CD4-positive, alpha-beta T cell (primary cell): Measurements from ENCODE around the gene MYBPH. TPM values are rescaled to one million over a fixed set of nuclear protein-coding genes. Genes with fewer than 3 reads are reported as not detected.
A peak's percentile ranks its signal among the peaks of the same experiment; 100 is the strongest.

Source experiments
- ATAC-seq: fragments of 200-7000 bp; cut with Tn5 transposase; one replicate; pipeline ENCODE4 v1.10.0; 2022; ENCODE audit warnings: mild to moderate bottlenecking; ENCODE audit not compliant: poor library complexity
- CTCF ChIA-PET: fragments of 350-600 bp; sonication (Branson Sonifier 250); formaldehyde crosslinking; loops from one replicate; lab custom pipeline; 2021; ENCODE audit warnings: antibody characterized with exemption, inconsistent platforms; lab: Charles Lee
- POLR2A ChIA-PET: fragments of 350-600 bp; sonication (Branson Sonifier 250); formaldehyde crosslinking; loops from one replicate; lab custom pipeline; 2021; ENCODE audit warnings: antibody characterized with exemption, inconsistent platforms; lab: Charles Lee
- DNase-seq, 14 experiments: peaks; one replicate each; pipeline ENCODE4 v3.0.0-alpha.2; 2013 to 2020; ENCODE audit warnings: mixed read lengths in 2 of 14
- H3K27ac ChIP-seq, 2 donors: one replicate each; pipeline versions ENCODE4 v1.5.1 to v1.7.0; 2013; ENCODE audit warnings: low read length in 2 of 2, low read depth in 1 of 2, mild to moderate bottlenecking in 1 of 2
- H3K27me3 ChIP-seq, 2 experiments: 1 replicate in 1 of 2; 2 replicates in 1 of 2; pipeline versions ENCODE4 v1.6.1 to v1.7.0; 2013; ENCODE audit warnings: low read length in 2 of 2, control low read depth in 1 of 2, mild to moderate bottlenecking in 1 of 2, moderate library complexity in 1 of 2; ENCODE audit not compliant: insufficient read depth in 2 of 2, control insufficient read depth in 1 of 2
- H3K36me3 ChIP-seq: one replicate; pipeline ENCODE4 v1.6.1; 2013; ENCODE audit warnings: low read length, control low read depth; ENCODE audit not compliant: insufficient read depth
- H3K4me1 ChIP-seq: one replicate; pipeline ENCODE4 v1.6.1; 2013; ENCODE audit warnings: low read length, control low read depth; ENCODE audit not compliant: insufficient read depth
- H3K4me3 ChIP-seq: one replicate; pipeline ENCODE4 v1.5.1; 2013; ENCODE audit warnings: mild to moderate bottlenecking, low read length, moderate library complexity
- H3K9me3 ChIP-seq, 2 experiments: 1 replicate in 1 of 2; 2 replicates in 1 of 2; pipeline versions ENCODE4 v1.6.1 to v1.7.0; 2013; ENCODE audit warnings: low read length in 2 of 2, mild to moderate bottlenecking in 2 of 2, control low read depth in 1 of 2, moderate library complexity in 1 of 2; ENCODE audit not compliant: control insufficient read depth in 1 of 2, insufficient read depth in 1 of 2
- H3K27ac Mint-ChIP-seq: one replicate; pipeline ENCODE4 v1.8.0; 2020; ENCODE audit warnings: mixed read lengths
- H3K27me3 Mint-ChIP-seq: one replicate; pipeline ENCODE4 v1.8.0; 2021; ENCODE audit warnings: mixed read lengths
- H3K36me3 Mint-ChIP-seq: one replicate; pipeline ENCODE4 v1.8.0; 2021; ENCODE audit warnings: low read depth, mixed read lengths
- H3K4me1 Mint-ChIP-seq: one replicate; pipeline ENCODE4 v1.8.0; 2021; ENCODE audit warnings: low read depth, mixed read lengths
- H3K4me3 Mint-ChIP-seq: one replicate; pipeline ENCODE4 v1.8.0; 2020; ENCODE audit warnings: mild to moderate bottlenecking, mixed read lengths
- H3K9me3 Mint-ChIP-seq: one replicate; pipeline ENCODE4 v1.8.0; 2020; ENCODE audit warnings: mixed read lengths
- intact Hi-C, 2 experiments: fragments of 100-400 bp; cut with DNase I in 1 of 2; cut with micrococcal nuclease in 1 of 2; formaldehyde crosslinking; loops; one replicate each; pipeline versions ENCODE4 v1.15.1 to v1.9.0; 2023 to 2025; cut with DNase I, micrococcal nuclease
- total RNA-seq, 174 experiments: library from RNA in 2 of 174; stranded (reverse) in 2 of 174; gene quantifications; one replicate each; pipeline ENCODE4 v1.2.3 and lab custom pipeline; 2021 to 2026
- TF ChIP-seq, protein P1 (sequence below): fragments of 200-600 bp; IDR thresholded peaks from one replicate; pipeline ENCODE4 v1.8.0; 2022; ENCODE audit warnings: antibody characterized with exemption, mild to moderate bottlenecking

Gene MYBPH
- total RNA-seq, 2 experiments from 2014 or later: not detected

DNA sequence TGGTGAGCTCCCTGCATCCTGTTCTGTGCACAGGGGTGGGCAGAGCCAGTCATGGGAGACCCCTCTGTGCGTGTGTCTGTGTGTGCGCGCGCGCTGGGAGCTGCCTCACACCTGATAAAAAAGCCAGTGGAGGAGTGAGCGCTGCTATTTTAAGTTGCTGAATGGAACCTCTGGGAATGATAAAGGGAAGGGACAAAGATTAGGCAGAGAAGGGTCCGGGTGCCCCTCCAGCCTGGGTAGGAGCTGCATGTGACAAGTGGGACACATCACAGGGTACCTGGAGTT, 47.3 kb downstream of the MYBPH start:
- Histone ChIP-seq H3K9me3 (peaks cover 0 to 8% of the 10 kb centered on the region in 2 experiments), H3K27me3 (peaks cover 43 to 52% of the 10 kb centered on the region in 2 experiments), H3K4me1 (peaks cover 14% of the 10 kb centered on the region), H3K36me3 (no peaks in the 10 kb centered on the region), H3K27ac (no peak overlapping the region), H3K4me3 (no peak overlapping the region)
- ChIA-PET CTCF (no interaction called here), POLR2A (no interaction called here)
- no peaks in the 10 kb centered on the region for H3K36me3 Mint-ChIP-seq
- no peaks in the 10 kb centered on the region for H3K9me3 Mint-ChIP-seq
- TF ChIP-seq, protein P1, sequence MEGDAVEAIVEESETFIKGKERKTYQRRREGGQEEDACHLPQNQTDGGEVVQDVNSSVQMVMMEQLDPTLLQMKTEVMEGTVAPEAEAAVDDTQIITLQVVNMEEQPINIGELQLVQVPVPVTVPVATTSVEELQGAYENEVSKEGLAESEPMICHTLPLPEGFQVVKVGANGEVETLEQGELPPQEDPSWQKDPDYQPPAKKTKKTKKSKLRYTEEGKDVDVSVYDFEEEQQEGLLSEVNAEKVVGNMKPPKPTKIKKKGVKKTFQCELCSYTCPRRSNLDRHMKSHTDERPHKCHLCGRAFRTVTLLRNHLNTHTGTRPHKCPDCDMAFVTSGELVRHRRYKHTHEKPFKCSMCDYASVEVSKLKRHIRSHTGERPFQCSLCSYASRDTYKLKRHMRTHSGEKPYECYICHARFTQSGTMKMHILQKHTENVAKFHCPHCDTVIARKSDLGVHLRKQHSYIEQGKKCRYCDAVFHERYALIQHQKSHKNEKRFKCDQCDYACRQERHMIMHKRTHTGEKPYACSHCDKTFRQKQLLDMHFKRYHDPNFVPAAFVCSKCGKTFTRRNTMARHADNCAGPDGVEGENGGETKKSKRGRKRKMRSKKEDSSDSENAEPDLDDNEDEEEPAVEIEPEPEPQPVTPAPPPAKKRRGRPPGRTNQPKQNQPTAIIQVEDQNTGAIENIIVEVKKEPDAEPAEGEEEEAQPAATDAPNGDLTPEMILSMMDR: no peak
- H3K27me3 Mint-ChIP-seq: peaks cover 72% of the 10 kb centered on the region
- no peak overlapping the region for H3K27ac Mint-ChIP-seq
- no peak overlapping the region for H3K4me3 Mint-ChIP-seq
- peaks cover 7% of the 10 kb centered on the region for H3K4me1 Mint-ChIP-seq
- DNase-seq (peak in 1 of 14 experiments; percentile 19), ATAC-seq (no peak)
- intact Hi-C loops: no loop called here

DNA sequence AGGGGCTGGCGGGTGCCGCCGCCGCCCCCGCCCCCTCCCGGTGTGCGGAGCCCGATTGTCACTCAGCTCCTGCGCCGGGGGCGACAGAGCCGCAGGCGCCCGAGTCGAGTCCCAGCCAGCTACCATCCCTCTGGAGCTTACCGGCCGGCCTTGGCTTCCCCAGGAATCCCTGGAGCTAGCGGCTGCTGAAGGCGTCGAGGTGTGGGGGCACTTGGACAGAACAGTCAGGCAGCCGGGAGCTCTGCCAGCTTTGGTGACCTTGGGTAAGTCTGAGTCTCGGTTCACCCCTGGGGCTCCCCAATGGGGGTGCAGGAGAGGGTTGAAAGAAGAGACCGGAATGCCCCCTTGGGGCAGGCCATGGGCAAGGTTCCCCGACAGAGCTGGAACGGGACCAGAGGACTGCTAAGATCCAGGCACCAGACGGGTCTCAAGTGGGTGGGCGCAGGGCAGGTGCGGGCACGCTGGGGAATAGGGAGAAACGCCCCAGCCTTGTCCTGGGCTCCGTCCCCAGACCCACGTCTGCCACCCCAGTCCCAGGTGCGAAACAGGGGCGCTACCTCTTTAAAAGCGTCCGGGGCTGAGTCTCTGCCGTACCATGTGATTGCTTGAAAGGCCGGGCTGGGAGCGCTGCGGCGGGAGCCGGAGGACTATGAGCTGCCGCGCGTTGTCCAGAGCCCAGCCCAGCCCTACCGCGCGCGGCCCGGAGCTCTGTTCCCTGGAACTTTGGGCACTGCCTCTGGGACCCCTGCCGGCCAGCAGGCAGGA, 47.8 kb downstream of the MYBPH start, which contains the start of gene ADORA1:
ADORA1 (plus strand) TSS at position 61 of the 765 bp plus-strand sequence. CDS start 1,116 bp downstream, outside the sequence.
- Histone ChIP-seq H3K9me3 (peaks cover 0 to 8% of the 10 kb centered on the region in 2 experiments), H3K27ac (no peak within 1 kb of the TSS), H3K36me3 (no peaks in the 10 kb centered on the region), H3K4me1 (peaks cover 14% of the 10 kb centered on the region), H3K27me3 (peaks cover 43 to 57% of the 10 kb centered on the region in 2 experiments), H3K4me3 (peak within 1 kb of the TSS; percentile 16)
- Mint-ChIP-seq H3K4me1 (peaks cover 7% of the 10 kb centered on the region), H3K9me3 (no peaks in the 10 kb centered on the region), H3K36me3 (no peaks in the 10 kb centered on the region), H3K27me3 (peaks cover 73% of the 10 kb centered on the region), H3K27ac (no peak within 1 kb of the TSS), H3K4me3 (peak within 1 kb of the TSS; percentile 17)
- TF ChIP-seq, protein P1: no peak
- CTCF ChIA-PET: no interaction called here
- POLR2A ChIA-PET: no interaction called here
- intact Hi-C loops: no loop called here
- ATAC-seq (no peak), DNase-seq (peak in 1 of 14 experiments; percentile 7)

DNA sequence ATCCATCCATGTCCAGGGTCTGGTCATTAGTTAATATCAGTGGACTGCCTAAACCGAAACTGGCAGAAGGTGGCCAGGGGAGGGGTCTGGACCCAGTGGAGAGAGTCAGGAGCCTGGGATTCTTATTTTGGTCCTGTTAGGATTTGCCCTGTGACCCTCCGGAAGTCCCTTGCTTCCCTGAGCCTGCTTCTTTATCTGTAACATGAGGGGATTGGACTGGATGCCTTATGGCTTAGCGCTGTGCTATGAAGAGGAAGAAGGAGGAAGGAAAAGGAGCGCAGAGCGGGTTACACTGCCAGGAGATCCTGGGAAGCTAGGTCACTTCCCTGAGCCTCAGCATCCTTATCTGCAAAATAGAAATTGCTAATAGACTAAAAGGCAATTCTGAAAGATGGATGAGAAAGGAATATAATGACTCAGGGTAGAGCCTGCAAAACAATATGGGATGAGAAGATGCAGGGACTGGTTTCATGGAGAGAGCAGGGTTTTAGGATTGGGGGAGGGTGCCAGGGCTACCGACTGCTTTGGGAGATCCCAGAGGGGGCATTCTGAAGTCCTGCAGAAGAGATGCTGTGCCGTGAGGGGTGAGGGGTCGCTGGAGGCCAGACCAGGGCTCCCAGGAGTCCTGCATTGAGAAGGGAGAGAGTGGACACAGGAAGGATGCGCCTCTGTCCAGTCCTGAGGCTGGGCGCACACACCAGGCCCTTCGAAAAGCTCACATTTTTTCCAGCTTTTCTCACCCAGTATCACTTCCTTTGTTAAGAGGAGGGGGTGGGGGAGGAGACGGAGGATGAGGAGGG, 48.6 kb downstream of the MYBPH start:
- ATAC-seq: no peak
- H3K4me3 ChIP-seq: no peak overlapping the region
- Mint-ChIP-seq H3K4me3 (peak overlapping the region; percentile 17), H3K36me3 (no peaks in the 10 kb centered on the region), H3K9me3 (no peaks in the 10 kb centered on the region), H3K4me1 (peaks cover 7% of the 10 kb centered on the region), H3K27ac (no peak overlapping the region), H3K27me3 (peaks cover 79% of the 10 kb centered on the region)
- TF ChIP-seq, protein P1: no peak
- peaks cover 14% of the 10 kb centered on the region for H3K4me1 ChIP-seq
- peaks cover 43 to 59% of the 10 kb centered on the region in 2 experiments for H3K27me3 ChIP-seq
- peak in 1 of 14 experiments; percentile 27 for DNase-seq
- ChIA-PET POLR2A (no interaction called here), CTCF (no interaction called here)
- intact Hi-C loops: no loop called here
- peaks cover 0 to 8% of the 10 kb centered on the region in 2 experiments for H3K9me3 ChIP-seq
- no peak overlapping the region for H3K27ac ChIP-seq
- H3K36me3 ChIP-seq: no peaks in the 10 kb centered on the region
